ENCODE data around the gene TAS1R1. TPM values are rescaled to one million over a fixed set of nuclear protein-coding genes. Genes with fewer than 3 reads are reported as not detected.
A peak's percentile ranks its signal among the peaks of the same experiment; 100 is the strongest.

TAS1R1 gene
- total RNA-seq, 1 experiment from 2014 or later = not detected

- peak overlapping the region; percentile 93 for H3K27ac ChIP-seq (ENCODE audit: low read length)
- in situ Hi-C loops (cut with HindIII; ENCODE audit: low pct_unique_long_range_greater_than_20kb, low sequenced_read_pairs) (no loop called here), intact Hi-C loops (cut with micrococcal nuclease; ENCODE audit: unreplicated experiment) (no loop called here)
- peak overlapping the region; percentile 86 to 90 for H3K4me3 ChIP-seq (ENCODE audit: low read depth in 2 of 2, low read length in 2 of 2)
- BruUV-seq (replicated peaks) = no TSS peak
- 0 out of 2 replicates have a peak, but pooled peaks have one; percentile 20 for TF ChIP-seq SIN3A (IDR thresholded peaks at IDR 0.05; ENCODE audit: borderline replicate concordance, insufficient read depth, low read depth, low read length)
- no peak for TF ChIP-seq TCF7L2 (IDR thresholded peaks at IDR 0.05; ENCODE audit: low read depth, low read length)
- TF ChIP-seq POLR2AphosphoS5 (IDR thresholded peaks at IDR 0.05; ENCODE audit: low read depth, low read length) = no peak
- TF ChIP-seq, protein P1, sequence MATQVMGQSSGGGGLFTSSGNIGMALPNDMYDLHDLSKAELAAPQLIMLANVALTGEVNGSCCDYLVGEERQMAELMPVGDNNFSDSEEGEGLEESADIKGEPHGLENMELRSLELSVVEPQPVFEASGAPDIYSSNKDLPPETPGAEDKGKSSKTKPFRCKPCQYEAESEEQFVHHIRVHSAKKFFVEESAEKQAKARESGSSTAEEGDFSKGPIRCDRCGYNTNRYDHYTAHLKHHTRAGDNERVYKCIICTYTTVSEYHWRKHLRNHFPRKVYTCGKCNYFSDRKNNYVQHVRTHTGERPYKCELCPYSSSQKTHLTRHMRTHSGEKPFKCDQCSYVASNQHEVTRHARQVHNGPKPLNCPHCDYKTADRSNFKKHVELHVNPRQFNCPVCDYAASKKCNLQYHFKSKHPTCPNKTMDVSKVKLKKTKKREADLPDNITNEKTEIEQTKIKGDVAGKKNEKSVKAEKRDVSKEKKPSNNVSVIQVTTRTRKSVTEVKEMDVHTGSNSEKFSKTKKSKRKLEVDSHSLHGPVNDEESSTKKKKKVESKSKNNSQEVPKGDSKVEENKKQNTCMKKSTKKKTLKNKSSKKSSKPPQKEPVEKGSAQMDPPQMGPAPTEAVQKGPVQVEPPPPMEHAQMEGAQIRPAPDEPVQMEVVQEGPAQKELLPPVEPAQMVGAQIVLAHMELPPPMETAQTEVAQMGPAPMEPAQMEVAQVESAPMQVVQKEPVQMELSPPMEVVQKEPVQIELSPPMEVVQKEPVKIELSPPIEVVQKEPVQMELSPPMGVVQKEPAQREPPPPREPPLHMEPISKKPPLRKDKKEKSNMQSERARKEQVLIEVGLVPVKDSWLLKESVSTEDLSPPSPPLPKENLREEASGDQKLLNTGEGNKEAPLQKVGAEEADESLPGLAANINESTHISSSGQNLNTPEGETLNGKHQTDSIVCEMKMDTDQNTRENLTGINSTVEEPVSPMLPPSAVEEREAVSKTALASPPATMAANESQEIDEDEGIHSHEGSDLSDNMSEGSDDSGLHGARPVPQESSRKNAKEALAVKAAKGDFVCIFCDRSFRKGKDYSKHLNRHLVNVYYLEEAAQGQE (IDR thresholded peaks at IDR 0.05; ENCODE audit: insufficient read depth in 1 of 2, low read depth in 2 of 2, low read length in 1 of 2) = no peak
- TF ChIP-seq, protein P2, sequence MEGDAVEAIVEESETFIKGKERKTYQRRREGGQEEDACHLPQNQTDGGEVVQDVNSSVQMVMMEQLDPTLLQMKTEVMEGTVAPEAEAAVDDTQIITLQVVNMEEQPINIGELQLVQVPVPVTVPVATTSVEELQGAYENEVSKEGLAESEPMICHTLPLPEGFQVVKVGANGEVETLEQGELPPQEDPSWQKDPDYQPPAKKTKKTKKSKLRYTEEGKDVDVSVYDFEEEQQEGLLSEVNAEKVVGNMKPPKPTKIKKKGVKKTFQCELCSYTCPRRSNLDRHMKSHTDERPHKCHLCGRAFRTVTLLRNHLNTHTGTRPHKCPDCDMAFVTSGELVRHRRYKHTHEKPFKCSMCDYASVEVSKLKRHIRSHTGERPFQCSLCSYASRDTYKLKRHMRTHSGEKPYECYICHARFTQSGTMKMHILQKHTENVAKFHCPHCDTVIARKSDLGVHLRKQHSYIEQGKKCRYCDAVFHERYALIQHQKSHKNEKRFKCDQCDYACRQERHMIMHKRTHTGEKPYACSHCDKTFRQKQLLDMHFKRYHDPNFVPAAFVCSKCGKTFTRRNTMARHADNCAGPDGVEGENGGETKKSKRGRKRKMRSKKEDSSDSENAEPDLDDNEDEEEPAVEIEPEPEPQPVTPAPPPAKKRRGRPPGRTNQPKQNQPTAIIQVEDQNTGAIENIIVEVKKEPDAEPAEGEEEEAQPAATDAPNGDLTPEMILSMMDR (IDR thresholded peaks at IDR 0.05) = no peak
- ChIA-PET POLR2A (interaction anchor here (0.6 to 0.7 kb wide), 3 partner anchors 21 to 76 kb away, joined by 3 to 13 read pairs (median 5); no protein-coding TSS in a partner anchor), CTCF (interaction anchor here (0.6 kb wide), 1 partner anchor 40 kb away, joined by 7 read pairs; no protein-coding TSS in a partner anchor)
- ATAC-seq (no peak), DNase-seq (ENCODE audit: low read depth, low spot score) (no peak)
- no peaks in the 10 kb centered on the region for H3K27me3 ChIP-seq (ENCODE audit: control insufficient read depth, insufficient read depth, low read length)
- H3K4me1 ChIP-seq (ENCODE audit: control insufficient read depth, insufficient read depth, low read length) = peaks cover 23% of the 10 kb centered on the region
- peaks cover 7% of the 10 kb centered on the region; the same call in 1 of the 2 replicates for H3K36me3 ChIP-seq (ENCODE audit: control insufficient read depth, insufficient read depth, low read length)
- H3K9me3 ChIP-seq (ENCODE audit: control insufficient read depth, insufficient read depth, low read depth, low read length) = no peaks in the 10 kb centered on the region
Measured at GRCh38 chr1:6580593-6581409, 25.7 kb downstream of the TAS1R1 start.

DNA sequence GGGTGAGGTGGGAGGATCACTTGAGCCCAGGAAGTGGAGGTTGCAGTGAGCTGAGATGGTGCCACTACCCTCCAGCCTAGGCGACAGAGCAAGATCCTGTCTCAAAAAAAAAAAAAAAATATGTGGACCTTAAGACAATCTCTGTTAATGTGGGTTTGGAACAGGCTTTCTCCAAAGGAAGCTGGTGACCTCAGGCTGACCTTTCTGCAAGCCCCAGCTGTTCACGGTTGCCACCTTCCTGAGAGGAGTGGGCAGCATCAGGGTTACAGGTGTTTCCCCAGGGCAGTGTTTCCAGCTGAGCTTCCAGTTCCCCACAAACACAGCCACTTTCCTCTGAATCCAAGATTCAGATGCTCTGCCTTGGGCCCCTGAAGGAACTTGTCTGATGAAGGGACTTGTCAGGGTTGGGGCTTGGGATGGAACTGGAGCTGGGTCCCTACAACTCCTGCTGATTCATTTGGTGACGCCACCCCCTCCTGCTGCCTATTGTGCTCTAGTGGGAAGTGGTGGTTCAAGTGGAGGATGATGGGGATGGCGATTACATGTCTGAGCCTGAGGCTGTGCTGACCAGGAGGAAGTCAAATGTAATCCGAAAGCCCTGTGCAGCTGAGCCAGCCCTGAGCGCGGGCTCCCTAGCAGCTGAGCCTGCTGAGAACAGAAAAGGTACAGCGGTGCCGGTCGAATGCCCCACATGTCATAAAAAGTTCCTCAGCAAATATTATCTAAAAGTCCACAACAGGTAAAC lies 26.6 kb downstream of the TAS1R1 start:
- 0 out of 4 replicates have a peak overlapping the region, but pooled peaks of 1 of the 2 experiments have one; percentile 5 for H3K4me3 ChIP-seq (ENCODE audit: low read depth in 2 of 2, low read length in 2 of 2)
- in situ Hi-C loops (cut with HindIII; ENCODE audit: low pct_unique_long_range_greater_than_20kb, low sequenced_read_pairs) = no loop called here
- H3K36me3 ChIP-seq (ENCODE audit: control insufficient read depth, insufficient read depth, low read length) = peaks cover 7% of the 10 kb centered on the region; the same call in 1 of the 2 replicates
- DNase-seq (ENCODE audit: low read depth, low spot score) (no peak), ATAC-seq (no peak)
- BruUV-seq (replicated peaks) = no TSS peak
- TF ChIP-seq, protein P2 (IDR thresholded peaks at IDR 0.05) = no peak
- TF ChIP-seq TCF7L2 (IDR thresholded peaks at IDR 0.05; ENCODE audit: low read depth, low read length) = no peak
- TF ChIP-seq, protein P1 (IDR thresholded peaks at IDR 0.05; ENCODE audit: insufficient read depth in 1 of 2, low read depth in 2 of 2, low read length in 1 of 2) = no peak
- no peak for TF ChIP-seq POLR2AphosphoS5 (IDR thresholded peaks at IDR 0.05; ENCODE audit: low read depth, low read length)
- TF ChIP-seq SIN3A (IDR thresholded peaks at IDR 0.05; ENCODE audit: borderline replicate concordance, insufficient read depth, low read depth, low read length) = no peak
- no peaks in the 10 kb centered on the region for H3K9me3 ChIP-seq (ENCODE audit: control insufficient read depth, insufficient read depth, low read depth, low read length)
- intact Hi-C loops (cut with micrococcal nuclease; ENCODE audit: unreplicated experiment) = no loop called here
- H3K27me3 ChIP-seq (ENCODE audit: control insufficient read depth, insufficient read depth, low read length) = no peaks in the 10 kb centered on the region
- peaks cover 23% of the 10 kb centered on the region for H3K4me1 ChIP-seq (ENCODE audit: control insufficient read depth, insufficient read depth, low read length)
- POLR2A ChIA-PET = no interaction called here
- CTCF ChIA-PET = interaction anchor here (0.6 kb wide), 1 partner anchor 41 kb away, joined by 7 read pairs; no protein-coding TSS in a partner anchor
- no peak overlapping the region for H3K27ac ChIP-seq (ENCODE audit: low read length)

Measured in Panc1 (cell line).